H1 (cell line): ENCODE measurements around the gene MORC4.

Source experiments
- EP300 ChIP-seq, 2 experiments: IDR thresholded peaks; 1 replicate in 1 of 2; 2 replicates in 1 of 2; pipeline ENCODE4 v1.6.1; 2011 to 2012; ENCODE audit warnings: low read depth in 2 of 2, low read length in 2 of 2, mild to moderate bottlenecking in 2 of 2, borderline replicate concordance in 1 of 2, inconsistent platforms in 1 of 2, moderate library complexity in 1 of 2
- HDAC2 ChIP-seq, 2 experiments: fragments of 300-600 bp in 1 of 2; sonication (generic) in 1 of 2; IDR thresholded peaks; 2 replicates each; pipeline ENCODE4 v1.6.1; 2011 to 2012; ENCODE audit warnings: low read depth in 2 of 2, low read length in 2 of 2, mild to moderate bottlenecking in 2 of 2, moderate library complexity in 2 of 2, borderline replicate concordance in 1 of 2, inconsistent platforms in 1 of 2
- HDAC6 ChIP-seq: IDR thresholded peaks from one replicate; pipeline ENCODE4 v1.7.1; 2012; ENCODE audit warnings: low read depth, mild to moderate bottlenecking, inconsistent platforms, low read length, moderate library complexity
- JUND ChIP-seq: IDR thresholded peaks from 2 replicates; pipeline ENCODE4 v1.6.1; 2011; ENCODE audit warnings: mild to moderate bottlenecking, improper control_type of control experiment, low read length
- NANOG ChIP-seq: IDR thresholded peaks from 2 replicates; pipeline ENCODE4 v1.6.1; 2011; ENCODE audit warnings: low read length, low read depth, mild to moderate bottlenecking, inconsistent platforms; ENCODE audit not compliant: insufficient read depth, poor library complexity, severe bottlenecking
- POLR2A ChIP-seq, 2 experiments: IDR thresholded peaks; 1 replicate in 1 of 2; 2 replicates in 1 of 2; pipeline ENCODE4 v1.6.1; 2011; ENCODE audit warnings: low read depth in 2 of 2, low read length in 2 of 2, mild to moderate bottlenecking in 2 of 2; ENCODE audit errors: control extremely low read depth in 1 of 2
- RNF2 ChIP-seq: fragments of 200-900, 300-1000 bp; sonication (generic); IDR thresholded peaks from 2 replicates; pipeline ENCODE4 v1.7.1; 2016; ENCODE audit warnings: borderline replicate concordance, low read depth, mild to moderate bottlenecking, antibody characterized with exemption, low read length; ENCODE audit not compliant: poor library complexity, severe bottlenecking; ENCODE audit errors: missing control alignments
- SRF ChIP-seq: IDR thresholded peaks from 2 replicates; pipeline ENCODE4 v1.6.1; 2011; ENCODE audit warnings: mild to moderate bottlenecking, low read depth, low read length, moderate library complexity
- TCF12 ChIP-seq: IDR thresholded peaks from 2 replicates; pipeline ENCODE4 v1.6.1; 2011; ENCODE audit warnings: low read depth, mild to moderate bottlenecking, low read length
- USF2 ChIP-seq: IDR thresholded peaks from 2 replicates; pipeline ENCODE4 v1.6.1; 2011; ENCODE audit warnings: low read length, improper control_type of control experiment
- TF ChIP-seq, protein P1 (sequence below), 3 experiments: IDR thresholded peaks; 1 replicate in 2 of 3; 2 replicates in 1 of 3; pipeline versions ENCODE4 v1.5.1 to v1.6.1; 2011; ENCODE audit warnings: low read length in 3 of 3, mild to moderate bottlenecking in 3 of 3, inconsistent platforms in 2 of 3, low read depth in 1 of 3, moderate library complexity in 1 of 3; ENCODE audit not compliant: insufficient read depth in 1 of 3; ENCODE audit errors: control extremely low read depth in 1 of 3

DNA sequence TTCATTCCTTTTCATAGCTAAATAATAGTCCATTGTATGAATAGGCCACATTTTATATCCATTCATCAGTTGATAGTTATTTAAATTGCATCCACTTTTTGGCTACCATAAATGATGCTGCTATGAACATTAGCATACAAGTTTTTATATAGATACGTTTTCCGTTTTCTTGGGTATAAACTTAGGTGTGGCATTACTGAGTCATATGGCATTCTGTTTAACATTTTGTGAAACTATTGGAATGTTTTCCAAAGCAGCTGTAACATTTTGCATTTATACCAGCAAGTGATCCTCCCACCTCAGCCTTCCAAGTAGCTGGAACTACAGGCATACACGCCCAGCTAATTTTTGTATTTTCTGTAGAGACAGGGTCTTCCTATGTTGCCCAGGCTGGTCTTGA is 53.5 kb downstream of the MORC4 start:
- TF ChIP-seq RNF2 (no peak), POLR2A (IDR thresholded peaks at IDR 0.05; ENCODE audit: control extremely low read depth in 1 of 2, low read depth in 2 of 2, low read length in 2 of 2) (no peak), USF2 (no peak), JUND (no peak), NANOG (no peak), HDAC6 (no peak), SRF (no peak), HDAC2 (IDR thresholded peaks at IDR 0.05; ENCODE audit: borderline replicate concordance in 1 of 2, low read depth in 2 of 2, low read length in 2 of 2) (no peak), EP300 (IDR thresholded peaks at IDR 0.05; ENCODE audit: borderline replicate concordance in 1 of 2, low read depth in 2 of 2, low read length in 2 of 2) (no peak), TCF12 (no peak)
- TF ChIP-seq, protein P1, sequence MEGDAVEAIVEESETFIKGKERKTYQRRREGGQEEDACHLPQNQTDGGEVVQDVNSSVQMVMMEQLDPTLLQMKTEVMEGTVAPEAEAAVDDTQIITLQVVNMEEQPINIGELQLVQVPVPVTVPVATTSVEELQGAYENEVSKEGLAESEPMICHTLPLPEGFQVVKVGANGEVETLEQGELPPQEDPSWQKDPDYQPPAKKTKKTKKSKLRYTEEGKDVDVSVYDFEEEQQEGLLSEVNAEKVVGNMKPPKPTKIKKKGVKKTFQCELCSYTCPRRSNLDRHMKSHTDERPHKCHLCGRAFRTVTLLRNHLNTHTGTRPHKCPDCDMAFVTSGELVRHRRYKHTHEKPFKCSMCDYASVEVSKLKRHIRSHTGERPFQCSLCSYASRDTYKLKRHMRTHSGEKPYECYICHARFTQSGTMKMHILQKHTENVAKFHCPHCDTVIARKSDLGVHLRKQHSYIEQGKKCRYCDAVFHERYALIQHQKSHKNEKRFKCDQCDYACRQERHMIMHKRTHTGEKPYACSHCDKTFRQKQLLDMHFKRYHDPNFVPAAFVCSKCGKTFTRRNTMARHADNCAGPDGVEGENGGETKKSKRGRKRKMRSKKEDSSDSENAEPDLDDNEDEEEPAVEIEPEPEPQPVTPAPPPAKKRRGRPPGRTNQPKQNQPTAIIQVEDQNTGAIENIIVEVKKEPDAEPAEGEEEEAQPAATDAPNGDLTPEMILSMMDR (IDR thresholded peaks at IDR 0.05; ENCODE audit: control extremely low read depth in 1 of 3, insufficient read depth in 1 of 3, low read depth in 1 of 3, low read length in 3 of 3), result no peak
